ENCODE data around the gene HTR1D. TPM values are rescaled to one million over a fixed set of nuclear protein-coding genes. Genes with fewer than 3 reads are reported as not detected.

The HTR1D gene
- total and polyA plus RNA-seq, 10 donors, result 0.13 TPM; not detected in 9

GRCh38 chr1:23215751-23216449 lies 1.4 kb downstream of the HTR1D start:
- intact Hi-C loops (cut with DNase I; ENCODE audit: low total_unique reads), result no loop called here
- 65 to 76% (median 70%) methylated on average over 3 of the region's 3 CpGs for WGBS, 5 donors
- no peak for TF ChIP-seq POLR2A (IDR thresholded peaks at IDR 0.05)
- TF ChIP-seq CTCF (IDR thresholded peaks at IDR 0.05 in 8 of 11, conservative IDR thresholded peaks at IDR 0.05 in 3 of 11), result no peak
- no peak overlapping the region for H3K4me3 ChIP-seq
- H3K27ac ChIP-seq, result no peak overlapping the region
- H3K9me3 ChIP-seq, result no peaks in the 10 kb centered on the region
- no peak for DNase-seq
- no peaks in the 10 kb centered on the region for H3K36me3 ChIP-seq
- peaks cover 5 to 21% (median 14%) of the 10 kb centered on the region in 6 donors for H3K4me1 ChIP-seq
- peaks cover 6 to 83% (median 43%) of the 10 kb centered on the region in 7 donors for H3K27me3 ChIP-seq (replicated peaks in 1 of 7)

- Histone ChIP-seq H3K36me3 (no peaks in the 10 kb centered on the region), H3K4me1 (peaks cover 5 to 21% (median 14%) of the 10 kb centered on the region in 6 donors), H3K27ac (no peak overlapping the region), H3K9me3 (no peaks in the 10 kb centered on the region), H3K27me3 (replicated peaks in 1 of 7) (peaks cover 6 to 87% (median 43%) of the 10 kb centered on the region in 7 donors), H3K4me3 (no peak overlapping the region)
- intact Hi-C loops (cut with DNase I; ENCODE audit: low total_unique reads), result no loop called here
- TF ChIP-seq CTCF (IDR thresholded peaks at IDR 0.05 in 8 of 11, conservative IDR thresholded peaks at IDR 0.05 in 3 of 11) (no peak), POLR2AphosphoS5 (IDR thresholded peaks at IDR 0.05) (no peak), POLR2A (IDR thresholded peaks at IDR 0.05) (no peak)
- 75 to 92% (median 79%) methylated on average over 3 of the region's 3 CpGs for WGBS, 5 donors
- DNase-seq, result no peak
These were observed 2.0 kb downstream of the HTR1D start for GRCh38 chr1:23215291-23215690.

GRCh38 chr1:23214640-23215039 lies 2.7 kb downstream of the HTR1D start:
- TF ChIP-seq POLR2A (IDR thresholded peaks at IDR 0.05) (no peak), CTCF (IDR thresholded peaks at IDR 0.05 in 8 of 11, conservative IDR thresholded peaks at IDR 0.05 in 3 of 11) (no peak), POLR2AphosphoS5 (IDR thresholded peaks at IDR 0.05) (no peak)
- DNase-seq, result no peak
- Histone ChIP-seq H3K9me3 (no peaks in the 10 kb centered on the region), H3K27me3 (replicated peaks in 1 of 7) (peaks cover 6 to 84% (median 47%) of the 10 kb centered on the region in 7 donors), H3K36me3 (no peaks in the 10 kb centered on the region), H3K27ac (no peak overlapping the region), H3K4me3 (no peak overlapping the region), H3K4me1 (peaks cover 5 to 21% (median 14%) of the 10 kb centered on the region in 6 donors)
- intact Hi-C loops (cut with DNase I; ENCODE audit: low total_unique reads), result no loop called here
- WGBS, 5 donors, result 90 to 98% (median 93%) methylated on average over 4 of the region's 4 CpGs

GRCh38 chr1:23211955-23212354 lies 5.3 kb downstream of the HTR1D start:
- Histone ChIP-seq H3K9me3 (no peaks in the 10 kb centered on the region), H3K27ac (no peak overlapping the region), H3K4me1 (peaks cover 0 to 11% (median 5%) of the 10 kb centered on the region in 6 donors), H3K4me3 (no peak overlapping the region), H3K36me3 (no peaks in the 10 kb centered on the region), H3K27me3 (replicated peaks in 1 of 7) (peaks cover 6 to 65% (median 33%) of the 10 kb centered on the region in 7 donors)
- 47 to 64% (median 53%) methylated on average over 4 of the region's 4 CpGs for WGBS, 5 donors
- TF ChIP-seq POLR2A (IDR thresholded peaks at IDR 0.05) (no peak), CTCF (IDR thresholded peaks at IDR 0.05 in 8 of 11, conservative IDR thresholded peaks at IDR 0.05 in 3 of 11) (no peak), POLR2AphosphoS5 (IDR thresholded peaks at IDR 0.05) (no peak)
- DNase-seq, result no peak
- intact Hi-C loops (cut with DNase I; ENCODE audit: low total_unique reads), result no loop called here
